ENCODE measurements around the gene PLPPR1.

Gene PLPPR1

DNA sequence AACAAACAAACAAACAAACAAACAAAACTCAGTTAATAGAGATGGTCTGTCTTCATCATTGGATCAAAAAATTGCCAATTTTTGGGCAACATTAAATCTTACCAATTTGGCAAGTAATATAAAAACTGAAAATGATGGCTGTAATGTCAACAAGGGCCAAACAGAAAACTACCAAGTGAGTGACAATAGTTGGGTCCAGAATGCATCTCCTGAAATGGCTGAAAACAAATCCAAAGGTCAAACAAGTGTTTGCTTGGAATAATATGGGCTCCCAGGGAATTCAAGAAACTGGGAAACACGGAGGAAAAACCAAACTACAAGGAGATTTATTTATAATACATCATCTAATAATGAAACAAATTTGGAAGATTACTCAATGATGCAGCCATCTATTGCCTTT lies 331.2 kb downstream of the PLPPR1 start:
- no peak for DNase-seq (ENCODE audit: extremely low spot score)
- TF ChIP-seq CTCF (IDR thresholded peaks at IDR 0.05; ENCODE audit: control extremely low read depth, extremely low read depth, low read depth, missing control alignments), result no peak
- POLR2A ChIA-PET, result no interaction called here
- CTCF ChIA-PET, result no interaction called here

DNA sequence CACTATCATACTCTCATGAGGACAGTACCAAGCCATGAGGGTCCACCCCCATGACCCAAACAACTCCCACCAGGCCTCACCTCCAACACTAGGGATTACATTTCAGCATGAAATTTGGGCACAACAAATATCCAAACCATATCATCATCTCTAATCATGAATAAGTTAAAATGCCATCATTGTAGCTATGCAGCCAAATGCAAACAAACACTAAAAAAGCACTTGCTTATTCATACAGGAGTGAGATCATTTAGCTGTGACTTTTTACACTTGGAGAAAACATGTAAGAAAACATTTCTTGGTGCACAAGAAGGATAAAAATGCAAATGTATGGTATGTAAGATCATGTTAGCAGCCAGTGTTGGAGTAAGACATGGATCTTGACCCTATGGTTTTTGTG lies 332.1 kb downstream of the PLPPR1 start:
- ChIA-PET CTCF (no interaction called here), POLR2A (no interaction called here)
- DNase-seq (ENCODE audit: extremely low spot score), result no peak
- no peak for TF ChIP-seq CTCF (IDR thresholded peaks at IDR 0.05; ENCODE audit: control extremely low read depth, extremely low read depth, low read depth, missing control alignments)

DNA sequence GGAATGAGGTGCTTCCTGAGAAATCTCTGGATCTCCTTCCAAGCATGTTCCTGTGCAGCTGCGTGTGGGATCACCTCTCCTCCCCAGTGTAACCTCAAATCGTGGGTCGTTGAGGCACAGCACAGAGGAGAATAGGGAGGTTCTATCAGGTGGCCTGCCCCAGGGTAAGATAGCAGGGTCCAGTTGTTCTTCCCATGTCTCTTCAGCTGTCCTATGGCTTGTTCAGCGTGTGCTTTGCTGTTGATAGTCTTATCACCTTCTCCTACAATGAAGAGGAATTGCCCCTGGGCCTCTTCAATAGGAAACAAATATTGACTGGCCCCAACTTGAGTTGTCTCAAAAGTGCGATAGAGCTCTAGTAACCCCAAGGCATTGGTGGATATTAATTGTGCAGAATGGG lies 333.9 kb downstream of the PLPPR1 start:
- ChIA-PET CTCF (interaction anchor here (1.0 to 1.2 kb wide), 2 partner anchors 9 to 10 kb away, joined by 3 to 4 read pairs; no protein-coding TSS in a partner anchor), POLR2A (no interaction called here)
- DNase-seq (ENCODE audit: extremely low spot score), result no peak
- TF ChIP-seq CTCF (IDR thresholded peaks at IDR 0.05; ENCODE audit: control extremely low read depth, extremely low read depth, low read depth, missing control alignments), result no peak

DNA sequence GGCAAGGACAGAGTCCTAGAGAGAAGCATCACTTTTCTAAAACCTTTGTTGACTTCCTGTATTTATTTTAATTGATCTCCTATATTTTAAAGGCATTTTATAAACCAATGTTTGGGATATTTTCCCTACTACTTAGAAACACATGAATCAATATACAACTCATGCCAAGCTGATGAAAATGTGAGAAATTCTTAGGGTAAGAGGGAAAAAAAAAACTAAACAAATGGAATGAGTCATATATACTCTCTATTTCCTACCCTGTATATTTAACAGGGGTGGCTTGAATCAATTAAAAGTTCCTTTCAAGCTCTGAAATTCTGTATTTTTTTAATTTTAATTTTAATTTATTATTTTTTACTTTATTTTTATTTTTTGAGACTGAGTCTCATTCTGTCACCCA lies 336.7 kb downstream of the PLPPR1 start:
- TF ChIP-seq CTCF (IDR thresholded peaks at IDR 0.05; ENCODE audit: control extremely low read depth, extremely low read depth, low read depth, missing control alignments), result no peak
- POLR2A ChIA-PET, result no interaction called here
- no peak for DNase-seq (ENCODE audit: extremely low spot score)
- CTCF ChIA-PET, result interaction anchor here (1.4 kb wide), 1 partner anchor 53 kb away, joined by 3 read pairs; no protein-coding TSS in a partner anchor

- CTCF ChIA-PET, result interaction anchor here (0.8 kb wide), 1 partner anchor 14 kb away, joined by 3 read pairs; no protein-coding TSS in a partner anchor
- TF ChIP-seq CTCF (IDR thresholded peaks at IDR 0.05; ENCODE audit: control extremely low read depth, extremely low read depth, low read depth, missing control alignments), result no peak
- POLR2A ChIA-PET, result no interaction called here
- no peak for DNase-seq (ENCODE audit: extremely low spot score)
Observed at GRCh38 chr9:101366038-101366756, 337.7 kb downstream of the PLPPR1 start.

DNA sequence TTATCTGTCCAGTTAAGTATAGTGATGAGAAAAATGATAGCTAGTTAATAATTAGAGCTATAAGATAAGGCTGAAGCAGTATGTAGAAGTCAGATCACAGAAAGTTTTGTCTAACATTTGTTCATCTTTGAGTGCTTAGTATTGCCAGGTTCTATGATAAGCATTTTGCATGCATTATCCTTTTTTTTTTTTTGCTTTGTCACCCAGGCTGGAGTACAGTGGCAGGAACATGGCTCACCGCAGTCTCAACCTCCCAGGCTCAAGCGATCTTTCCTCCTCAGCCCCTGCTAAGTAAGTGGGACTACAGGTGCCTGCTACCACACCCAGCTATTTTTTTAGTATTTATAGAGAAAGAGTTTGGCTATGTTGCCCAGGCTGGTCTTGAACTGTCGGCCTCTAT lies 338.8 kb downstream of the PLPPR1 start:
- DNase-seq (ENCODE audit: extremely low spot score), result no peak
- POLR2A ChIA-PET, result interaction anchor here (0.7 kb wide), 1 partner anchor 781 kb away, joined by 4 read pairs; no protein-coding TSS in a partner anchor
- TF ChIP-seq CTCF (IDR thresholded peaks at IDR 0.05; ENCODE audit: control extremely low read depth, extremely low read depth, low read depth, missing control alignments), result no peak
- CTCF ChIA-PET, result no interaction called here

Measured in GM10248 (cell line).